Measurements from ENCODE around the gene TSPAN32. TPM values are rescaled to one million over a fixed set of nuclear protein-coding genes. Genes with fewer than 3 reads are reported as not detected.
A peak's percentile ranks its signal among the peaks of the same experiment; 100 is the strongest.

The TSPAN32 gene
- total RNA-seq, 2 experiments from 2014 or later, result 39.7 to 47.0 TPM

GRCh38 chr11:2294926-2295290 is 6.9 kb upstream of the TSPAN32 start:
- ATAC-seq (no peak), DNase-seq (no peak)
- CTCF ChIA-PET, result interaction anchor here (0.8 to 1.6 kb wide), 2 partner anchors 9 to 11 kb away, joined by 3 to 4 read pairs; no protein-coding TSS in a partner anchor
- Mint-ChIP-seq H3K36me3 (ENCODE audit: low read depth) (peaks cover 9% of the 10 kb centered on the region), H3K4me3 (no peak overlapping the region), H3K9me3 (ENCODE audit: insufficient read depth) (no peaks in the 10 kb centered on the region), H3K27ac (peak overlapping the region; percentile 18), H3K27me3 (ENCODE audit: low read depth) (peaks cover 7% of the 10 kb centered on the region), H3K4me1 (ENCODE audit: low read depth) (peaks cover 22% of the 10 kb centered on the region)
- POLR2A ChIA-PET, result no interaction called here

- no peak for DNase-seq
Measured at GRCh38 chr11:2295971-2296912, 5.6 kb upstream of the TSPAN32 start.

GRCh38 chr11:2296913-2297622 is 4.7 kb upstream of the TSPAN32 start:
- Mint-ChIP-seq H3K9me3 (ENCODE audit: insufficient read depth) (no peaks in the 10 kb centered on the region), H3K4me3 (no peak overlapping the region), H3K36me3 (ENCODE audit: low read depth) (peaks cover 14% of the 10 kb centered on the region), H3K27ac (peak overlapping the region; percentile 8), H3K27me3 (ENCODE audit: low read depth) (peaks cover 7% of the 10 kb centered on the region), H3K4me1 (ENCODE audit: low read depth) (peaks cover 33% of the 10 kb centered on the region)
- DNase-seq, result no peak
- ATAC-seq, result no peak
- ChIA-PET POLR2A (no interaction called here), CTCF (interaction anchor here (1.2 to 2.9 kb wide), 3 partner anchors 8 to 124 kb away, joined by 3 to 11 read pairs (median 6); no protein-coding TSS in a partner anchor)

More at GRCh38 chr11:2295971-2296912, 5.6 kb upstream of the TSPAN32 start:
- Mint-ChIP-seq H3K27ac (no peak overlapping the region), H3K27me3 (ENCODE audit: low read depth) (peaks cover 7% of the 10 kb centered on the region), H3K4me1 (ENCODE audit: low read depth) (peaks cover 27% of the 10 kb centered on the region), H3K4me3 (no peak overlapping the region), H3K36me3 (ENCODE audit: low read depth) (peaks cover 9% of the 10 kb centered on the region), H3K9me3 (ENCODE audit: insufficient read depth) (no peaks in the 10 kb centered on the region)
- ChIA-PET POLR2A (no interaction called here), CTCF (interaction anchor here (0.9 to 1.6 kb wide), 4 partner anchors 9 to 644 kb away, joined by 3 to 6 read pairs (median 4); no protein-coding TSS in a partner anchor)
- ATAC-seq, result no peak

GRCh38 chr11:2297623-2298030 is 4.2 kb upstream of the TSPAN32 start:
- Mint-ChIP-seq H3K4me3 (no peak overlapping the region), H3K9me3 (ENCODE audit: insufficient read depth) (no peaks in the 10 kb centered on the region), H3K27me3 (ENCODE audit: low read depth) (peaks cover 5% of the 10 kb centered on the region), H3K4me1 (ENCODE audit: low read depth) (peaks cover 37% of the 10 kb centered on the region), H3K36me3 (ENCODE audit: low read depth) (peaks cover 14% of the 10 kb centered on the region), H3K27ac (peak overlapping the region; percentile 48)
- no peak for ATAC-seq
- POLR2A ChIA-PET, result no interaction called here
- no peak for DNase-seq
- CTCF ChIA-PET, result interaction anchor here (1.2 to 2.9 kb wide), 2 partner anchors 99 to 123 kb away, joined by 3 to 11 read pairs; no protein-coding TSS in a partner anchor

GRCh38 chr11:2298131-2298794 is 3.5 kb upstream of the TSPAN32 start:
- ATAC-seq (no peak), DNase-seq (peak; percentile 16)
- Mint-ChIP-seq H3K4me1 (ENCODE audit: low read depth) (peaks cover 43% of the 10 kb centered on the region), H3K27me3 (ENCODE audit: low read depth) (peaks cover 4% of the 10 kb centered on the region), H3K4me3 (no peak overlapping the region), H3K36me3 (ENCODE audit: low read depth) (peaks cover 14% of the 10 kb centered on the region), H3K27ac (peak overlapping the region; percentile 48), H3K9me3 (ENCODE audit: insufficient read depth) (no peaks in the 10 kb centered on the region)
- CTCF ChIA-PET, result interaction anchor here (1.3 to 12.4 kb wide), 6 partner anchors 13 to 122 kb away, joined by 3 to 351 read pairs (median 7); partner anchors contain the start of gene TSSC4
- POLR2A ChIA-PET, result no interaction called here

GRCh38 chr11:2298795-2299761 is 2.7 kb upstream of the TSPAN32 start:
- Mint-ChIP-seq H3K27me3 (ENCODE audit: low read depth) (no peaks in the 10 kb centered on the region), H3K9me3 (ENCODE audit: insufficient read depth) (no peaks in the 10 kb centered on the region), H3K4me1 (ENCODE audit: low read depth) (peaks cover 50% of the 10 kb centered on the region), H3K4me3 (peak overlapping the region; percentile 76), H3K27ac (peak overlapping the region; percentile 77), H3K36me3 (ENCODE audit: low read depth) (peaks cover 14% of the 10 kb centered on the region)
- POLR2A ChIA-PET, result interaction anchor here (1.4 kb wide), 1 partner anchor 9 kb away, joined by 4 read pairs; no protein-coding TSS in a partner anchor
- CTCF ChIA-PET, result interaction anchor here (0.6 to 12.4 kb wide), 12 partner anchors 12 to 233 kb away, joined by 3 to 351 read pairs (median 3); partner anchors contain the start of gene TSSC4
- ATAC-seq (no peak), DNase-seq (peak; percentile 54)

- DNase-seq (no peak), ATAC-seq (no peak)
- peaks cover 16% of the 10 kb centered on the region for H3K36me3 Mint-ChIP-seq (ENCODE audit: low read depth)
- H3K4me3 Mint-ChIP-seq, result peak overlapping the region; percentile 76
- H3K27ac Mint-ChIP-seq, result peak overlapping the region; percentile 77
- H3K27me3 Mint-ChIP-seq (ENCODE audit: low read depth), result no peaks in the 10 kb centered on the region
- H3K9me3 Mint-ChIP-seq (ENCODE audit: insufficient read depth), result no peaks in the 10 kb centered on the region
- ChIA-PET CTCF (interaction anchor here (0.7 to 12.4 kb wide), 10 partner anchors 11 to 148 kb away, joined by 3 to 351 read pairs (median 4); partner anchors contain the start of gene TSSC4), POLR2A (interaction anchor here (1.4 kb wide), 1 partner anchor 10 kb away, joined by 4 read pairs; no protein-coding TSS in a partner anchor)
- peaks cover 57% of the 10 kb centered on the region for H3K4me1 Mint-ChIP-seq (ENCODE audit: low read depth)
Measured at GRCh38 chr11:2299773-2300172, 2.0 kb upstream of the TSPAN32 start.

- H3K4me3 Mint-ChIP-seq, result peak overlapping the region; percentile 94
- peaks cover 63% of the 10 kb centered on the region for H3K4me1 Mint-ChIP-seq (ENCODE audit: low read depth)
- peak; percentile 72 for DNase-seq
- ChIA-PET CTCF (interaction anchor here (0.9 to 12.4 kb wide), 9 partner anchors 24 to 232 kb away, joined by 3 to 351 read pairs (median 4); partner anchors contain the start of gene TSSC4), POLR2A (interaction anchor here (0.6 to 1.6 kb wide), 4 partner anchors 11 to 593 kb away, joined by 3 to 4 read pairs (median 4); partner anchors contain the start of gene CD81)
- peaks cover 18% of the 10 kb centered on the region for H3K36me3 Mint-ChIP-seq (ENCODE audit: low read depth)
- no peaks in the 10 kb centered on the region for H3K9me3 Mint-ChIP-seq (ENCODE audit: insufficient read depth)
- ATAC-seq, result peak; percentile 11
- H3K27ac Mint-ChIP-seq, result peak overlapping the region; percentile 93
- H3K27me3 Mint-ChIP-seq (ENCODE audit: low read depth), result no peaks in the 10 kb centered on the region
Measured at GRCh38 chr11:2300290-2300935, 1.4 kb upstream of the TSPAN32 start.

GRCh38 chr11:2300936-2301630 is 730 bp upstream of the TSPAN32 start:
- Mint-ChIP-seq H3K4me1 (ENCODE audit: low read depth) (peaks cover 69% of the 10 kb centered on the region), H3K4me3 (peak overlapping the region; percentile 94), H3K9me3 (ENCODE audit: insufficient read depth) (no peaks in the 10 kb centered on the region), H3K27ac (peak overlapping the region; percentile 93), H3K27me3 (ENCODE audit: low read depth) (no peaks in the 10 kb centered on the region), H3K36me3 (ENCODE audit: low read depth) (peaks cover 18% of the 10 kb centered on the region)
- ATAC-seq (peak; percentile 6), DNase-seq (peak; percentile 50)
- ChIA-PET POLR2A (interaction anchor here (0.9 to 1.6 kb wide), 6 partner anchors 76 to 232 kb away, joined by 3 to 9 read pairs (median 4); partner anchors contain the start of genes CD81 and TSSC4), CTCF (interaction anchor here (0.7 to 12.4 kb wide), 11 partner anchors 18 to 232 kb away, joined by 3 to 351 read pairs (median 3); partner anchors contain the start of gene TSSC4)

Data from activated CD8-positive, alpha-beta T cell treated with anti-CD3 and anti-CD28 coated beads, Interleukin-2, amount 10 ng/mL, durations not matched to agents 7 days and 5 days (primary cell).